OCI-LY7 (cell line): ENCODE data around the gene BSDC1. TPM values are rescaled to one million over a fixed set of nuclear protein-coding genes. Genes with fewer than 3 reads are reported as not detected.

Experiments used
- BruUV-seq: library from RNA; stranded (reverse); fragments of 400-500 nt; replicated peaks from 2 replicates; lab custom pipeline; 2021; lab: Mats Ljungman, UMichigan
- CTCF ChIA-PET: fragments of 300-600 bp; sonication (Branson Sonifier 250); formaldehyde crosslinking; loops from one replicate; lab custom pipeline; 2022; ENCODE audit warnings: antibody characterized with exemption; ENCODE audit not compliant: unreplicated experiment; lab: Charles Lee
- POLR2A ChIA-PET: fragments of 300-600 bp; sonication (Branson Sonifier 250); formaldehyde crosslinking; loops from one replicate; lab custom pipeline; 2022; ENCODE audit warnings: antibody characterized with exemption; lab: Charles Lee
- DNase-seq: peaks from one replicate; pipeline ENCODE4 v3.0.0-alpha.2; 2015; ENCODE audit warnings: low spot score
- H2AFZ ChIP-seq: fragments of 200-600 bp; sonication (generic), shearing (Covaris generic); 2 replicates; pipeline ENCODE4 v1.6.1; 2014; ENCODE audit warnings: mild to moderate bottlenecking, antibody characterized with exemption, low read length, moderate library complexity
- H3K27ac ChIP-seq: fragments of 200-600 bp; sonication (generic); 2 replicates; pipeline ENCODE4 v1.5.1; 2014; ENCODE audit warnings: mixed run types, low read depth, mild to moderate bottlenecking, moderate library complexity, low read length, inconsistent platforms; ENCODE audit not compliant: poor library complexity, severe bottlenecking
- H3K36me3 ChIP-seq: fragments of 200-600 bp; sonication (generic); 2 replicates; pipeline ENCODE4 v1.6.1; 2014; ENCODE audit warnings: mild to moderate bottlenecking, antibody characterized with exemption, low read length, moderate library complexity, mixed read lengths; ENCODE audit not compliant: insufficient read depth
- H3K4me1 ChIP-seq: fragments of 200-600 bp; sonication (generic); 2 replicates; pipeline ENCODE4 v1.5.1; 2014; ENCODE audit warnings: mild to moderate bottlenecking, low read length; ENCODE audit not compliant: insufficient read depth, poor library complexity, severe bottlenecking
- H3K4me2 ChIP-seq: fragments of 200-600 bp; sonication (generic); 2 replicates; pipeline ENCODE4 v1.6.1; 2014; ENCODE audit warnings: mild to moderate bottlenecking, low read length
- H3K4me3 ChIP-seq: fragments of 200-600 bp; sonication (generic); 2 replicates; pipeline ENCODE4 v1.5.1; 2014; ENCODE audit warnings: mild to moderate bottlenecking, low read depth, low read length; ENCODE audit not compliant: poor library complexity, severe bottlenecking
- H3K79me2 ChIP-seq: fragments of 200-600 bp; sonication (generic); 2 replicates; pipeline ENCODE4 v1.6.1; 2016; ENCODE audit warnings: low read depth, mild to moderate bottlenecking, low read length, moderate library complexity, mixed read lengths; ENCODE audit not compliant: insufficient read depth
- H3K9me2 ChIP-seq: fragments of 200-600 bp; sonication (generic); 2 replicates; pipeline ENCODE4 v1.6.1; 2016; ENCODE audit warnings: mild to moderate bottlenecking, low read length, mixed read lengths; ENCODE audit not compliant: insufficient read depth
- H3K9me3 ChIP-seq: fragments of 200-600 bp; sonication (generic); 2 replicates; pipeline ENCODE4 v1.6.1; 2014; ENCODE audit warnings: mild to moderate bottlenecking, mixed run types, low read length, mixed read lengths
- H4K20me1 ChIP-seq: fragments of 200-600 bp; sonication (generic); 2 replicates; pipeline ENCODE4 v1.6.1; 2014; ENCODE audit warnings: mild to moderate bottlenecking, antibody characterized with exemption, low read length, moderate library complexity, mixed read lengths; ENCODE audit not compliant: insufficient read depth
- EZH2phosphoT487 ChIP-seq: fragments of 200-600 bp; sonication (generic); IDR thresholded peaks from 2 replicates; pipeline ENCODE4 v1.6.1; 2018; ENCODE audit warnings: low read depth, borderline replicate concordance, mild to moderate bottlenecking, mixed run types, antibody characterized with exemption, low read length, moderate library complexity, mixed read lengths
- intact Hi-C: fragments of 100-400 bp; cut with micrococcal nuclease; formaldehyde crosslinking; loops from one replicate; pipeline ENCODE4 v1.10.0; 2022; ENCODE audit not compliant: unreplicated experiment
- total RNA-seq, 2 experiments: library from RNA; depleted of rRNA in 1 of 2; stranded (reverse); fragments of >200 nt in 1 of 2; shearing (Covaris generic) in 1 of 2; gene quantifications; 2 replicates each; pipeline ENCODE4 v1.2.3, GENCODE V29; 2014 to 2022
- TF ChIP-seq, protein P1 (sequence below): fragments of 200-600 bp; sonication (generic); conservative IDR thresholded peaks from 2 replicates; pipeline ENCODE4 v1.5.1; 2014; ENCODE audit warnings: mild to moderate bottlenecking, antibody characterized with exemption, low read length, moderate library complexity, mixed read lengths

Gene BSDC1
- total RNA-seq, 2 experiments from 2014 or later, result 29.6 to 41.8 TPM

DNA sequence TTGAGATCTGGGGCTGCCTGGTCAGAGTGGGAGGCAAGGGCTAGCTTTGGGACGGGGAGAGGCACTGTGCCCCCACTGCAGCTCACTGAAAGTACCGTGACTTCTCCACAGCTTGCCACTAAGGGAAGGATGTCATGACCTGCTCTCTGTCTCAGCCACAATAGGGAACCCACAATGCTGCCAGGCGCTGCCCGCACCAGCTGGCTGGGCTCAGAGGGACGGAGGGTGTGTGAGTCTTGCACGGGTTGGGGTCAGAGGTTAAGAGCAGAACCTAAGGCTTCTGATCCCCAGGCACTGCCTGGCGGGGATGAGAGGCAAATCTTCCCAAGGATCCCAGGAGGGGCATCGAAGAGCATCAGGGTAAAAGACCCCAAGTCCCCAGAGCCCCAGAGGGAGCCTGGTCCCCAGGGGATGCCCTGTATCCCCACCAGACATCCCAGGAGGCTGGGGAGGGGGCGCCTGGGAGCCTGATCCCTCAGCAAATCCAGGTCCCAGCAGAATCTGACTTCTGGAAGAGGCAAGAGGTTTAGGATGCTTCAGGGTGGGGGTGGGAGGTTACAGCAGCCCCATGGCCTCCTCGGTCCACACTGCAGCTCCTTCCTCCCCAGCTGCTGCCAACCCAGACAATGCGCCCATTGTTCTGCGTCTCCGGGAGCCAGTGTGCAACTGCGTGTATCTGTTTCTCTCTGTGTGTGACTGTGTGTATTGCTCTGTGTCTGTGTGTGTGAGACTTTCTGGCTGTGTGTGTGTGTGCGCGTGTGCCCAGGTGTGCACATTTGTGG lies 56.2 kb downstream of the BSDC1 start:
- Histone ChIP-seq H2AFZ (no peak overlapping the region), H3K4me3 (peak overlapping the region; percentile 19)

DNA sequence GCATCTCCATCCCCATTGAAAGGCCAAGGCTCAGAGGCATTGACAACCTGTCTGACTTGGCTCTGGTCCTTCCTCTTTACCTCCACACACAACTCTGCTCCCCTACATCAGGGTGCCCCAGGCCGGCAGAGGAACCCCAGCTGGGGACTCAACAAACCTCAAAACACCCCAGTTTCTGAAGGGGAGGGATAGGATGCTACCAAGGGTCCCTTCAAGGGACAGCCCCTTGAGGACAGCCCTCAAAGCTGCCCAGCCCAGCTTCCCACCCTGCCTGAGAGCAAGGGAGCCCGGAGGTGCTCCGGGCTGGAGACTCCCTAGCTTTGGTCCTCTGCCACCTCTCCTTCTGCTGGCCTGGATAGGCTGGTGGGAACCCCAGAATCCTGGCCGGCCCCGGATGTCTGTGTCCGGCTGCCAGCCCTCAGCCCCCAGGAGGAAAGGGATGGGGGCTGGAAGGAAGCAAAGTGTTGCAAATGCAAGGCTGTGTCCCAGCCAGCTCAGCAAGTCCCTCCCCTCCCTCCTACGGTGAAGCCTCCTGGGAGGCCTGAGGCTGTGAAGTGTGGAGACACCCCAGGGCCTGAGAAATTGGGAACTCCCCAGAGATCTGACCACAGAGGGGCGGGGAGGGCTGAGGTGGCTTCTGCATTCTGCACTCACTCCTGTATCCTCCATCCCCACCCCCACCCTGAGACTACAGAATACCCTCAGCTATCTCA lies 57.1 kb downstream of the BSDC1 start:
- BruUV-seq, result no TSS peak

More for the DNA sequence above, 56.2 kb downstream of the BSDC1 start:
- no TSS peak for BruUV-seq
- Histone ChIP-seq H3K4me1 (peaks cover 42% of the 10 kb centered on the region), H4K20me1 (peaks cover 10% of the 10 kb centered on the region), H3K9me2 (no peaks in the 10 kb centered on the region), H3K36me3 (peaks cover 20% of the 10 kb centered on the region), H3K4me2 (peak overlapping the region; percentile 99), H3K27ac (no peak overlapping the region), H3K9me3 (no peaks in the 10 kb centered on the region), H3K79me2 (peaks cover 24% of the 10 kb centered on the region)
- ChIA-PET CTCF (interaction anchor here (0.6 to 1.0 kb wide), 3 partner anchors 14 to 294 kb away, joined by 3 to 12 read pairs (median 4); no protein-coding TSS in a partner anchor), POLR2A (interaction anchor here (0.6 to 1.2 kb wide), 3 partner anchors 12 to 87 kb away, joined by 3 to 4 read pairs (median 3); partner anchors contain the start of gene LCK)
- DNase-seq, result no peak
- TF ChIP-seq, protein P1, sequence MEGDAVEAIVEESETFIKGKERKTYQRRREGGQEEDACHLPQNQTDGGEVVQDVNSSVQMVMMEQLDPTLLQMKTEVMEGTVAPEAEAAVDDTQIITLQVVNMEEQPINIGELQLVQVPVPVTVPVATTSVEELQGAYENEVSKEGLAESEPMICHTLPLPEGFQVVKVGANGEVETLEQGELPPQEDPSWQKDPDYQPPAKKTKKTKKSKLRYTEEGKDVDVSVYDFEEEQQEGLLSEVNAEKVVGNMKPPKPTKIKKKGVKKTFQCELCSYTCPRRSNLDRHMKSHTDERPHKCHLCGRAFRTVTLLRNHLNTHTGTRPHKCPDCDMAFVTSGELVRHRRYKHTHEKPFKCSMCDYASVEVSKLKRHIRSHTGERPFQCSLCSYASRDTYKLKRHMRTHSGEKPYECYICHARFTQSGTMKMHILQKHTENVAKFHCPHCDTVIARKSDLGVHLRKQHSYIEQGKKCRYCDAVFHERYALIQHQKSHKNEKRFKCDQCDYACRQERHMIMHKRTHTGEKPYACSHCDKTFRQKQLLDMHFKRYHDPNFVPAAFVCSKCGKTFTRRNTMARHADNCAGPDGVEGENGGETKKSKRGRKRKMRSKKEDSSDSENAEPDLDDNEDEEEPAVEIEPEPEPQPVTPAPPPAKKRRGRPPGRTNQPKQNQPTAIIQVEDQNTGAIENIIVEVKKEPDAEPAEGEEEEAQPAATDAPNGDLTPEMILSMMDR, result no peak
- TF ChIP-seq EZH2phosphoT487, result no peak
- intact Hi-C loops, result loop anchor here (5.0 kb wide), 2 partner anchors 74 to 479 kb away; partner anchors contain the start of genes S100PBP and YARS1

More for the DNA sequence above, 57.1 kb downstream of the BSDC1 start:
- Histone ChIP-seq H3K9me2 (no peaks in the 10 kb centered on the region), H3K4me2 (peak overlapping the region; percentile 99), H4K20me1 (peaks cover 10% of the 10 kb centered on the region), H3K36me3 (peaks cover 29% of the 10 kb centered on the region), H3K79me2 (peaks cover 27% of the 10 kb centered on the region), H3K4me1 (peaks cover 50% of the 10 kb centered on the region), H3K4me3 (peak overlapping the region; percentile 19), H2AFZ (no peak overlapping the region), H3K9me3 (no peaks in the 10 kb centered on the region), H3K27ac (no peak overlapping the region)
- ChIA-PET POLR2A (interaction anchor here (0.5 to 1.6 kb wide), 6 partner anchors 11 to 86 kb away, joined by 3 to 4 read pairs (median 4); partner anchors contain the start of gene LCK), CTCF (interaction anchor here (0.6 to 1.0 kb wide), 4 partner anchors 15 to 293 kb away, joined by 3 to 12 read pairs (median 4); no protein-coding TSS in a partner anchor)
- no peak for TF ChIP-seq EZH2phosphoT487
- TF ChIP-seq, protein P1, result no peak
- peak; percentile 51 for DNase-seq
- intact Hi-C loops, result loop anchor here (1.0 to 5.0 kb wide), 3 partner anchors 14 to 480 kb away; partner anchors contain the start of genes S100PBP and YARS1
